IMR-90 (cell line): ENCODE results near the gene CDK14. TPM values are rescaled to one million over a fixed set of nuclear protein-coding genes. Genes with fewer than 3 reads are reported as not detected.
A peak's percentile ranks its signal among the peaks of the same experiment; 100 is the strongest.

ENCODE experiments used
- ATAC-seq: fragments of 200-7000 bp; cut with Tn5 transposase; 2 replicates; pipeline ENCODE4 v1.9.1; 2020; ENCODE audit warnings: low read depth, mild to moderate bottlenecking, moderate library complexity
- BruUV-seq: library from RNA; stranded (reverse); fragments of 400-500 nt; replicated peaks from 2 replicates; lab custom pipeline; 2021; lab: Mats Ljungman, UMichigan
- CTCF ChIA-PET: fragments of 300-600 bp; formaldehyde crosslinking; extraction: SDS; loops from one replicate; lab custom pipeline; 2021; ENCODE audit warnings: antibody characterized with exemption; lab: Yijun Ruan, JAX
- POLR2A ChIA-PET: fragments of 300-600 bp; sonication (Branson Sonifier 250); formaldehyde crosslinking; loops from one replicate; lab custom pipeline; 2022; ENCODE audit warnings: antibody characterized with exemption; ENCODE audit not compliant: unreplicated experiment; lab: Charles Lee
- DNase-seq: peaks from one replicate; pipeline ENCODE4 v3.0.0; 2013
- H2AFZ ChIP-seq: replicated peaks from 2 replicates; pipeline ENCODE3; 2013; ENCODE audit warnings: low read length, mild to moderate bottlenecking; ENCODE audit not compliant: poor library complexity
- H2AK5ac ChIP-seq: 2 replicates; pipeline ENCODE4 v1.6.1; 2013; ENCODE audit warnings: low read depth, low read length, inconsistent platforms
- H2AK9ac ChIP-seq: replicated peaks from 2 replicates; pipeline ENCODE3; 2013; ENCODE audit warnings: mild to moderate bottlenecking, low read depth, low read length, moderate library complexity; ENCODE audit not compliant: poor library complexity
- H2BK120ac ChIP-seq: 2 replicates; pipeline ENCODE4 v1.6.1; 2013; ENCODE audit warnings: low read depth, low read length, inconsistent platforms
- H2BK15ac ChIP-seq: 3 replicates; pipeline ENCODE4 v1.6.1; 2013; ENCODE audit warnings: low read depth, low read length, inconsistent platforms
- H2BK20ac ChIP-seq: 2 replicates; pipeline ENCODE4 v1.6.1; 2013; ENCODE audit warnings: low read depth, mild to moderate bottlenecking, inconsistent platforms, low read length, moderate library complexity
- H2BK5ac ChIP-seq: 2 replicates; pipeline ENCODE4 v1.6.1; 2013; ENCODE audit warnings: mild to moderate bottlenecking, low read depth, low read length, inconsistent platforms; ENCODE audit not compliant: poor library complexity, severe bottlenecking
- H3K14ac ChIP-seq: replicated peaks from 2 replicates; pipeline ENCODE4 v1.6.1; 2013; ENCODE audit warnings: low read depth, low read length, inconsistent platforms
- H3K18ac ChIP-seq: 2 replicates; pipeline ENCODE4 v1.6.1; 2013; ENCODE audit warnings: low read depth, low read length, control low read depth
- H3K23ac ChIP-seq: 2 replicates; pipeline ENCODE4 v1.6.1; 2013; ENCODE audit warnings: low read depth, low read length, inconsistent platforms
- H3K27ac ChIP-seq: 2 replicates; pipeline ENCODE4 v1.5.1; 2013; ENCODE audit warnings: mild to moderate bottlenecking, control low read depth, low read length; ENCODE audit not compliant: insufficient read depth
- H3K27me3 ChIP-seq: 2 replicates; pipeline ENCODE4 v1.6.1; 2013; ENCODE audit warnings: low read length; ENCODE audit not compliant: control insufficient read depth, insufficient read depth
- H3K36me3 ChIP-seq: 2 replicates; pipeline ENCODE4 v1.6.1; 2013; ENCODE audit warnings: low read length, mixed read lengths; ENCODE audit not compliant: control insufficient read depth, insufficient read depth
- H3K4ac ChIP-seq: 2 replicates; pipeline ENCODE4 v1.6.1; 2013; ENCODE audit warnings: low read depth, low read length, inconsistent platforms
- H3K4me1 ChIP-seq: 2 replicates; pipeline ENCODE4 v1.6.1; 2013; ENCODE audit warnings: low read length, mixed read lengths; ENCODE audit not compliant: control insufficient read depth, insufficient read depth
- H3K4me2 ChIP-seq: 2 replicates; pipeline ENCODE4 v1.6.1; 2013; ENCODE audit warnings: low read depth, mild to moderate bottlenecking, control low read depth, low read length, moderate library complexity
- H3K4me3 ChIP-seq: 2 replicates; pipeline ENCODE4 v1.5.1; 2013; ENCODE audit warnings: low read depth, mild to moderate bottlenecking, control low read depth, low read length, moderate library complexity; ENCODE audit not compliant: insufficient read depth
- H3K56ac ChIP-seq: 2 replicates; pipeline ENCODE4 v1.6.1; 2013; ENCODE audit warnings: low read length, inconsistent platforms; ENCODE audit not compliant: insufficient read depth; ENCODE audit errors: extremely low read depth
- H3K79me1 ChIP-seq, 2 experiments: 2 replicates each; pipeline ENCODE4 v1.6.1; 2013; ENCODE audit warnings: low read length in 2 of 2, inconsistent platforms in 1 of 2, low read depth in 1 of 2
- H3K9ac ChIP-seq: 2 replicates; pipeline ENCODE4 v1.6.1; 2013; ENCODE audit warnings: low read depth, low read length, control low read depth
- H3K9me1 ChIP-seq: 2 replicates; pipeline ENCODE4 v1.6.1; 2013; ENCODE audit warnings: low read length, inconsistent platforms; ENCODE audit not compliant: insufficient read depth
- H3K9me3 ChIP-seq: 2 replicates; pipeline ENCODE4 v1.6.1; 2013; ENCODE audit warnings: low read length; ENCODE audit not compliant: control insufficient read depth, insufficient read depth
- H4K20me1 ChIP-seq: 2 replicates; pipeline ENCODE4 v1.6.1; 2013; ENCODE audit warnings: low read length, inconsistent platforms; ENCODE audit not compliant: insufficient read depth
- H4K5ac ChIP-seq: 2 replicates; pipeline ENCODE4 v1.6.1; 2013; ENCODE audit warnings: mild to moderate bottlenecking, low read depth, low read length, control low read depth
- H4K8ac ChIP-seq, 2 experiments: 2 replicates each; pipeline ENCODE4 v1.6.1; 2013; ENCODE audit warnings: low read depth in 2 of 2, low read length in 2 of 2, control low read depth in 1 of 2, inconsistent platforms in 1 of 2
- H4K91ac ChIP-seq: 2 replicates; pipeline ENCODE4 v1.6.1; 2013; ENCODE audit warnings: low read depth, low read length, inconsistent platforms; ENCODE audit not compliant: insufficient read depth
- CEBPB ChIP-seq: IDR thresholded peaks from 2 replicates; pipeline ENCODE4 v1.6.1; 2012; ENCODE audit warnings: low read depth, low read length, improper control_type of control experiment
- MAFK ChIP-seq: IDR thresholded peaks from 2 replicates; pipeline ENCODE4 v1.6.1; 2012; ENCODE audit warnings: low read depth, low read length, improper control_type of control experiment
- WGBS, 2 experiments: methylation state at CpG; one replicate each; pipeline versions ENCODE4 v1.1.5 to v1.1.7; 2013; ENCODE audit warnings: missing lambda C conversion rate in 2 of 2; ENCODE audit not compliant: insufficient read length in 1 of 2; ENCODE audit errors: extremely low coverage in 2 of 2; 5-methylcytosine and 5-hydroxymethylcytosine counted together
- dilution Hi-C: fragments of 300-500 bp; cut with HindIII; formaldehyde crosslinking; loops from one replicate; pipeline ENCODE4 v1.14.3; 2018; ENCODE audit warnings: low sequenced_read_pairs; ENCODE audit not compliant: unreplicated experiment
- in situ Hi-C: fragments of 300-500 bp; cut with MboI; formaldehyde crosslinking; loops from 3 replicates; pipeline ENCODE4 v1.14.3; 2019; ENCODE audit warnings: low sequenced_read_pairs, inconsistent platforms, mixed read lengths
- intact Hi-C: fragments of 100-400 bp; cut with micrococcal nuclease; formaldehyde crosslinking; loops from 2 replicates; pipeline ENCODE4 v1.10.0; 2022
- polyA plus RNA-seq, 3 experiments: library from polyadenylated mRNA; depleted of rRNA; stranded (reverse); fragments of >200 nt; gene quantifications; 2 replicates each; pipeline ENCODE4 v1.2.3, GENCODE V29; 2012; ENCODE audit warnings: low replicate concordance in 1 of 3
- total RNA-seq: library from RNA; depleted of rRNA; stranded (reverse); fragments of >200 nt; gene quantifications from 2 replicates; pipeline ENCODE4 v1.2.3, GENCODE V29; 2012

The CDK14 gene
- total and polyA plus RNA-seq, 2 of the 4 experiments (the other 2 are of a cell fraction) = 10.1 to 29.6 TPM

GRCh38 chr7:90889644-90890043 is 293.5 kb downstream of the CDK14 start:
- Histone ChIP-seq H3K4me3 (no peak overlapping the region), H3K9me3 (no peaks in the 10 kb centered on the region), H3K79me1 (peaks cover 0 to 8% of the 10 kb centered on the region in 2 experiments; a peak in 1 of 4 replicates), H3K27me3 (no peaks in the 10 kb centered on the region), H2AK9ac (no peak overlapping the region), H4K5ac (no peak overlapping the region), H3K27ac (no peak overlapping the region), H2BK120ac (no peak overlapping the region), H2BK15ac (no peak overlapping the region), H3K56ac (no peak overlapping the region), H3K23ac (no peak overlapping the region), H3K9ac (no peak overlapping the region), H2AFZ (no peak overlapping the region), H3K18ac (no peak overlapping the region), H3K36me3 (no peaks in the 10 kb centered on the region), H4K8ac (no peak overlapping the region), H3K4ac (no peak overlapping the region), H4K20me1 (no peaks in the 10 kb centered on the region), H4K91ac (no peak overlapping the region), H2BK20ac (no peak overlapping the region), H3K9me1 (peaks cover 4% of the 10 kb centered on the region; the same call in 1 of the 2 replicates), H3K4me1 (no peaks in the 10 kb centered on the region), H2BK5ac (no peak overlapping the region), H3K14ac (no peak overlapping the region), H3K4me2 (no peak overlapping the region), H2AK5ac (no peak overlapping the region)
- ATAC-seq (no peak), DNase-seq (no peak)
- TF ChIP-seq CEBPB (peak; percentile 64), MAFK (no peak)
- no CpG with 5 or more reads among the region's 1 CpG for WGBS, 2 experiments
- dilution Hi-C loops (no loop called here), intact Hi-C loops (no loop called here), in situ Hi-C loops (no loop called here)
- CTCF ChIA-PET = no interaction called here
- POLR2A ChIA-PET = no interaction called here
- BruUV-seq = no TSS peak
